GM10266 (cell line): ENCODE data around the gene PRKN.

Experiments
- DNase-seq: peaks from one replicate; pipeline ENCODE4 v3.0.0; 2012; ENCODE audit errors: extremely low spot score
- CTCF ChIP-seq: IDR thresholded peaks from 2 replicates; pipeline ENCODE4 v1.5.1; 2012; ENCODE audit warnings: mild to moderate bottlenecking, low read depth; ENCODE audit not compliant: control insufficient read depth, insufficient read depth; ENCODE audit errors: missing control alignments

PRKN gene

GRCh38 chr6:162626869-162627268 is 100.7 kb downstream of the PRKN start:
- no peak for DNase-seq
- no peak for TF ChIP-seq CTCF

- DNase-seq: no peak
- TF ChIP-seq CTCF: no peak
Observed at GRCh38 chr6:162625846-162626540, 101.6 kb downstream of the PRKN start.

GRCh38 chr6:162622572-162622971 is 105.0 kb downstream of the PRKN start:
- no peak for DNase-seq
- TF ChIP-seq CTCF: no peak

- DNase-seq: no peak
- no peak for TF ChIP-seq CTCF
Observed at GRCh38 chr6:162621246-162621645, 106.3 kb downstream of the PRKN start.

- no peak for DNase-seq
- no peak for TF ChIP-seq CTCF
Observed at GRCh38 chr6:162620073-162620472, 107.5 kb downstream of the PRKN start.

- TF ChIP-seq CTCF: no peak
- no peak for DNase-seq
Observed at GRCh38 chr6:162618448-162619002, 109.0 kb downstream of the PRKN start.

- no peak for DNase-seq
- no peak for TF ChIP-seq CTCF
Observed at GRCh38 chr6:162615016-162615705, 112.4 kb downstream of the PRKN start.
